HG03457 (cell line): ENCODE data around the gene SFN.

ENCODE experiments used
- ATAC-seq: cut with Tn5 transposase; IDR thresholded peaks from one replicate; pipeline ENCODE4 v1.9.1; 2021; ENCODE audit warnings: moderate number of reproducible peaks; ENCODE audit not compliant: unreplicated experiment

Gene SFN

DNA sequence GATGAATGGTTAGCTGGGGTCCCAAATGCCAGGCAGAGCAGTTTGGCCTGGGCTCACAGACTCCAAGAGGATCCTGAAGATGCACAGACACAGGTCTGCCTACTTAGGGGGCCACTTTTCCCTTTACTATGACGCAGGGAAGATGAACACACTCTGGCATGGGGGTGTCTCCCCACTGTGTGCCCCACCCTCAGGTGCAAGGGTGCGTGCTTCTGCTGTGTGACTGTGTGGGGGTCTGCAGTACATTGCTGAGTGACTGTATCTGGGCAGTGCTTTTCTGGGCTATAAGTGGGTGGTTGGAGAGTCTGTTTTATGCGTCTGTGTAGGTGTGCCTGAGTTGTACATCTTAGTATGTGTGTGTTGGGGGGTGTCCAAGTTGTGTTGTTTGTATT, 47.0 kb downstream of the SFN start:
- ATAC-seq: no peak

DNA sequence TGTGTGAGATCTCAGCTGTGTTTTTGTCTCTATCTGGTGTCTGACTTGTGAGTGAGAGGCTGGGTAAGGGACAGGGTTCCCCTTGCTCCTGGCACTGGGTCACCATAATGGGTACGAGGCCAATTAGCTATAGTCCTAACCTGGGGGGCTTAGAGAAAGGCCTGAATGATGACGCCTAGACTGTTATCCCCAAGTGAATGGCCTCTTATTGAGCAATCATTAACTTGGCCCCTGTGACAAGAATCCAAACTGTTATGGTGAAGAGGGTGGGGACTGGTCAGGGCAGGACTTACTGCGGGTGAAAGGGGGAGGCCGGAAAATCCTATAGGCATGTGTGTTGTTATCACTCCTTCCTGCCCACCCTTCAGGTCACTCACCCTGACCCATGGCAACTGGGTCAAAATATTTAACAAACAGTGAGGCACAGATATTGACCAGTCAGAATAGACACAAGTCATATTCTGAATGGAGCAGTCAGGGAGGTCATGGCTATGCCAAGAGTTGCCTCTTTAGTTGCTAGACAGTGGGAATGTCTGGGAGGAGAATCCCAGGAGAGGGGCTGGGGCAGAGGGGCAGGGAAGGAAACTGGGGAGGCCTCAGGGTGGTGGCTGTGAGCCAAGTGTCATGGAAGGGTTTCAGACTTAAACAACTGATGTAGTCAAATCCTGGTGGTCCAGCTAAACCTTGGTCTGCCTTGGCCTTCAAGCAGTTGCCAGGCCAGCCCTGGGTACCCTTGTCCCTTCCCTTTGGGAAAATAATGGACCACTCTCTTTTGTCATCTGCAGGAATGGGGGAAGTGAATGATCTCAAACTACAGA, 47.6 kb downstream of the SFN start:
- no peak for ATAC-seq

DNA sequence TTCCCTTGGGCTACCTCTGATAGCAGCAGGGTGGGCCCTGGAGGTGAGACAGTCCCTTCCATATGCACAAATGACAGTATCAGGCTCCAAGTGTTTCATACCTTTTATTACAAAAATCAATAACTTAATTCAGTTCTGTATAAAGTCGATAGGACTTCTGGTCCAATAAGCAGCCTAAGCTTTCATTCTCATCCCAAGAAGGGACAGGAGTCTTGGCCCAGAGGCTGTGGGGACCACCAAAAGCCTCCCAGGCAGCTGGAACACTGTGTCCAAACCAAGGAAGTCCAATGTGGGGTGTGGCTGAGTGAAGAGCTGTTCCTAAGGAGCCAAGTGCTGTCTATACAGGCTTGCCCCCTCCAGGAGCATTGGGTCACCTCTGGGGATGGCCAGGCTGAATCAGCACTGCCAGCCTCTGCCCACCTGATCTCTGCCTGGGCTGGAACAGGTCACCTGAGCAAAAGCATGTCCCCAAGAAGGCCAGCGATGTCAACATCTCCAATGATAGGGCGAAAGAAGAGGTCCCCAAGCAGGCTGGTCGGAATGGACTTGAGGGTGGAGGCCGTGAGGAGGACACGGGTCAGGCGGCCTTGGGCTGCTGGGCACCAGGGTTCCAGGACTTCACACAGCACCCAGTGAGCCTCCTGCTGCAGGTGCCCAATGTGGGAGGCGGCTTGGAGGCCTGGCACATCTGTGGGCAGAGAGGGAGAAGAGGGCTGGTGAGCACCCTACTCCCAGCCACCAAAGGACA, 48.6 kb downstream of the SFN start:
- no peak for ATAC-seq

DNA sequence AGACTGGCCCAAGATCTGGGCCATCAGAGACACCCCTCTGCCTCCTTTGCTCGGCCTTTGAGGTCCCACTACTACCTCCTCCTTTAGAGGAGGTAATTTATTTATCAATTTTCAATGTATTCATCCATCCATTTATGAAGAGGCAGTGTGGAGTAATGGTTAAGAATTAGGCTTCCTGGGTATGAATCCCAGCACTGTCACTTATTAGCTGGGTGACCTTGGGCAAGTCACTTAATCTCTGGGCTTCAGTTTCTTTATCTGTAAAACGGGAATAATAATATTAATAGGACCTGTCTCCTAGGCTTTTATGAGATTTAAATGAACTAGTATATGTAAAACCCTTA, 49.2 kb downstream of the SFN start:
- no peak for ATAC-seq

DNA sequence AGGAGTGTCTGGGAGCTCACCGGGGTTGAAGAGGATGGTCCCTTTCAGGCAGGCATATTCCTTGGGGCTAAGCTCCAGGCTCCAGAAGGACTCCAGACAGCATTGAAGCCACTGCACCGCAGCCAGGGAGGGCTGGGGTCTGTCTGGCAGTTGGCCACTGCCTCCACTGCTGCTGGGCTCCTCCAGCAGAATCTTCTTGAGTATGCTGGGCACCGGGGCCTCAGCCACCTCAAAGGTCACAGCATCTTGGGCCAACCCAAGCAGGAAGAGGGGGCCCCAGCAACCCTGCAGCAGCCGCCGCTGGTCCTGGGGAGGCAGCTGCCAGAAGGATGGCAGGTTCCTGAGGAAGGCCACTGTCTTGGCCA, 50.4 kb downstream of the SFN start:
- no peak for ATAC-seq
